ENCODE results near the gene ID2. TPM values are rescaled to one million over a fixed set of nuclear protein-coding genes. Genes with fewer than 3 reads are reported as not detected.

Gene ID2
- polyA plus RNA-seq, 2 donors, result 12.7 to 23.1 TPM

DNA sequence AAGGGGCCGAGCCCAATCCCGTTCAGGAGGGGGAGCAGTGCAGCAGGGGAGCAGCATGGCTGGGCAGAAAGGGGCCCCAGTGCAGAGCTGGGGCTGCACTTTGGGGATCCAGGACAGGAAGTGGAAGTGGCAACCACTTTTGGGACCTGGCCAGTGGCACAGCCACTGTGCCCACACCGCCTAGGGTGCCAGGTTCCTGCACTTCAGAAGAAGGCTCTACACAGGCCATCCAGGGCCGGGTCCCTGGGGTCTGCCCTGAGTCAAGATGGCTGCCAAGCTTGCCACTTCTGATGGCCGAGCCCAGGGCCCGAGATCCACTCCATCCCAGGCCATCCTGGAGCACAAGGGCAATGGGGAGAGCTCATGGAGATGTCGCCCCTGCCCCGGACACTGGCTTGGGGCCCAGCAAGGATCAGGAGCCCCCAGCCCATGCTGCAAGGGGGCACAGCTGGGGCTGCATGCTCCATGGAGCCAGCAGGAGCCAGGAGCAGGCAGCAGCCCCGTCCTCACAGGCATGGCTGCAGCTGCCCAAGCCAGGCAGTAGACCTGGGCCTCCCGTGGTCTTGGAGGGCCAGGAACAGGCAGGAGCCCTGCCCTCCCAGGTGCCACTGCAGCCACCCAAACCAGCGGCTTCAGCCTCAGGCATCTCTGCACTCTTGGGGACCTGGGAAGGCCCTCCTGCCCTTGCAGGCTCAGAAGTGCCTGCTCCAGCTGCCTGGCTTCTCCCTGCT, 35.0 kb upstream of the ID2 start:
- H3K27me3 ChIP-seq (ENCODE audit: control insufficient read depth in 1 of 2, insufficient read depth in 2 of 2, low read length in 2 of 2), result no peaks in the 10 kb centered on the region
- H3K36me3 ChIP-seq (ENCODE audit: control insufficient read depth in 2 of 2, insufficient read depth in 2 of 2, low read length in 1 of 2), result no peaks in the 10 kb centered on the region
- WGBS, 2 donors, result 94 to 95% methylated on average over 11 of the region's 11 CpGs

DNA sequence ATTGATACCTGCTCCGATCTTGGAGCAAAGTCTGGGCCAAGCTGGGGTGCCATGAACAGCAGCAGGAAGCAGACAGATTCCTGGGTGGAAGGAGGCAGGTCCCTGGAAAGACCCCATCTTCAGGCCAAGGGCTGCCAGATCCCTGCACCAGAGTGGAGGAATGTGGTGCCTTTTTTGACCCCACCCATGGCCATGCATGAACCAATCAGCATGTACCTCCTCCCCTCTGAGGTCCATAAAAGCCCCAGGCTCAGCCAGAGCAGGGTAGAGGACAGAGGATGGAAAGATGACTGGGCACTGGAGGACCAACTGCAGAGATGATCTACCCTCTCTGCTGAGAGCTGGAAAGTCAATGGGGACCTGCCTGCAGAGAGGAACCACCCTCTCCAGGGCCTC, 34.4 kb upstream of the ID2 start:
- WGBS, 2 donors, result 99 to 100% methylated on average over 1 of the region's 1 CpG
- Histone ChIP-seq H3K4me1 (ENCODE audit: control insufficient read depth in 2 of 2, insufficient read depth in 2 of 2, low read length in 1 of 2) (peaks cover 0 to 4% of the 10 kb centered on the region in 2 donors), H3K36me3 (ENCODE audit: control insufficient read depth in 2 of 2, insufficient read depth in 2 of 2, low read length in 1 of 2) (no peaks in the 10 kb centered on the region), H3K27me3 (ENCODE audit: control insufficient read depth in 1 of 2, insufficient read depth in 2 of 2, low read length in 2 of 2) (no peaks in the 10 kb centered on the region), H3K27ac (ENCODE audit: low read depth in 2 of 2, low read length in 1 of 2) (no peak overlapping the region), H3K4me3 (ENCODE audit: low read depth in 1 of 2, low read length in 2 of 2) (no peak overlapping the region), H3K9me3 (ENCODE audit: control insufficient read depth in 2 of 2, insufficient read depth in 1 of 2, low read depth in 1 of 2, low read length in 1 of 2) (peaks cover 0 to 3% of the 10 kb centered on the region in 2 donors)

More for the DNA sequence above, 35.0 kb upstream of the ID2 start:
- Histone ChIP-seq H3K27ac (ENCODE audit: low read depth in 2 of 2, low read length in 1 of 2) (no peak overlapping the region), H3K9me3 (ENCODE audit: control insufficient read depth in 2 of 2, insufficient read depth in 1 of 2, low read depth in 1 of 2, low read length in 1 of 2) (peaks cover 0 to 3% of the 10 kb centered on the region in 2 donors), H3K4me3 (ENCODE audit: low read depth in 1 of 2, low read length in 2 of 2) (no peak overlapping the region), H3K4me1 (ENCODE audit: control insufficient read depth in 2 of 2, insufficient read depth in 2 of 2, low read length in 1 of 2) (peaks cover 0 to 4% of the 10 kb centered on the region in 2 donors)

DNA sequence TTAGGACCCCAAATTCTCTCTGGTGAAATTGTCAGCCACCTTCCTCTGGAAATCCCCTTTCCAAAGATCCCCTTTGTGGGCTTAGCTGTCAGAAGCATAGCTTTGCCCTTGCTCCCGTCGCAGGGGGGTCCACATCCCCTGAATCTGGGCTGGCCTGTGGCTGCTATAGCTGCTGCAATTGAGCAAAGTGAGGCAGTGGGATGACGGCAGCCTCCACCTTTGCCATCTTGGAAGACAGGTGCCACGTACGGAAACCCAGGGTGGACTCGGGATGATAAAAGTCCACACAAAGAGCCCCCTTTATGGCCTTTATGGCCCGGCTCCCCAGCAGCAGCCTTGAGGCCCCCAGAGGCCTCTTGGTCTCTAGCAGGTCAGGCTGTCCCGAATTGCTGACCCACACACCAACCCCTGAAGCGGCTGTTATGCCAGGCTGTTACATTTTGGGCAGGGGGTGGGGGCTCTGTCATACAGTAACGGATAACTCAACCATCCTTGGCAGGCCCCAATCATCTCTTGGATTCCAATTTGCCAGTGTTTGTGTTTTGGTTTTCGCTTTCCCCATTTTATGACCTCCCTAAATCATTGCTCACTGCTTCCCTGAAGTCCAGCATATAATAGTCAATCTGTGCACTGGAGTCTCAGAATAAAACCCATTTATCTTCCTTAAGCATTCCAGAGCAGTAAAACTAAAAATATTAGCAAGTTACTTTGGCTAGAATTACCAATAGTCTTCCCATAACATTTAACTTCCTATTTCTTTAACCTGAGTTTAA, 33.2 kb upstream of the ID2 start:
- Histone ChIP-seq H3K36me3 (ENCODE audit: control insufficient read depth in 2 of 2, insufficient read depth in 2 of 2, low read length in 1 of 2) (no peaks in the 10 kb centered on the region), H3K27ac (ENCODE audit: low read depth in 2 of 2, low read length in 1 of 2) (no peak overlapping the region), H3K4me1 (ENCODE audit: control insufficient read depth in 2 of 2, insufficient read depth in 2 of 2, low read length in 1 of 2) (peaks cover 0 to 4% of the 10 kb centered on the region in 2 donors), H3K4me3 (ENCODE audit: low read depth in 1 of 2, low read length in 2 of 2) (no peak overlapping the region), H3K27me3 (ENCODE audit: control insufficient read depth in 1 of 2, insufficient read depth in 2 of 2, low read length in 2 of 2) (no peaks in the 10 kb centered on the region), H3K9me3 (ENCODE audit: control insufficient read depth in 2 of 2, insufficient read depth in 1 of 2, low read depth in 1 of 2, low read length in 1 of 2) (peaks cover 0 to 3% of the 10 kb centered on the region in 2 donors)
- 92 to 96% methylated on average over 11 of the region's 11 CpGs for WGBS, 2 donors

DNA sequence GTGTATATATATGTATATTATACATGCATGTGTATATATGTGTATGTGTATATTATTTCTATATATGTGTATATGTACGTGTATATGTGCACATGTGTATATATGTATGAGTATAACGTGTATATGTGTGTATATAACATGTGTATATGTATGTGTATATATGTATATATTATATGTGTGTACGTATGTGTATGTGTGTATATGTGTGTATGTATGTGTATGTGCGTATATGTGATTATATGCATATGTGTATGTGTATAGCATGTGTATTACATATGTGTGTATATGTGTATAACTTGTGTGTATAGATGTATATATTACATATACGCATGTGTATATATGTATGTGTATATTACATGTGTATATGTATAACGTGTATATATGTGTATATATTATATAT, 32.1 kb upstream of the ID2 start:
- WGBS, 2 donors, result 83 to 89% methylated on average over 6 of the region's 6 CpGs
- H3K27ac ChIP-seq (ENCODE audit: low read depth in 2 of 2, low read length in 1 of 2), result no peak overlapping the region
- peaks cover 0 to 3% of the 10 kb centered on the region in 2 donors for H3K9me3 ChIP-seq (ENCODE audit: control insufficient read depth in 2 of 2, insufficient read depth in 1 of 2, low read depth in 1 of 2, low read length in 1 of 2)
- peaks cover 0 to 4% of the 10 kb centered on the region in 2 donors for H3K4me1 ChIP-seq (ENCODE audit: control insufficient read depth in 2 of 2, insufficient read depth in 2 of 2, low read length in 1 of 2)
- H3K27me3 ChIP-seq (ENCODE audit: control insufficient read depth in 1 of 2, insufficient read depth in 2 of 2, low read length in 2 of 2), result no peaks in the 10 kb centered on the region
- no peak overlapping the region for H3K4me3 ChIP-seq (ENCODE audit: low read depth in 1 of 2, low read length in 2 of 2)
- no peaks in the 10 kb centered on the region for H3K36me3 ChIP-seq (ENCODE audit: control insufficient read depth in 2 of 2, insufficient read depth in 2 of 2, low read length in 1 of 2)

DNA sequence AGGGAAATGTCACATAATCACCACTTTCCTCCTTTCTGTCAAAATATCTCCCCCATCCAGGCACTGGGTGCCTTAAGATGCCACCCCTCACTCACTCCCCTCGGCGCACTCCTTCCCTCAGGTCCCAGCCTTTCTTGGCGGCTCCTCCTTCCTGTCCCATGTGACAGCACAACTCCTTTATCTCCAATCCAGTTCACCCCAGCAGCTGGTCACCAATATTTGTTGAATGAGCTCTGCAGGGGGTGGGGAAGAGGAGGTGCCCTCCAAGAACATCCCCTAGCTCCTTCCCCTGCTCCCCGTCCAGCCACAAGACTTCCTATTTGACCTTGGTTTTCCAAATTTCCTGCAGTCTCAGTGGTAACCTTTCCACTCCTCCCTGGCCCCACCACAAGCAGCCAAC, 31.6 kb upstream of the ID2 start:
- Histone ChIP-seq H3K9me3 (ENCODE audit: control insufficient read depth in 2 of 2, insufficient read depth in 1 of 2, low read depth in 1 of 2, low read length in 1 of 2) (peaks cover 0 to 3% of the 10 kb centered on the region in 2 donors), H3K27ac (ENCODE audit: low read depth in 2 of 2, low read length in 1 of 2) (no peak overlapping the region), H3K4me3 (ENCODE audit: low read depth in 1 of 2, low read length in 2 of 2) (no peak overlapping the region), H3K36me3 (ENCODE audit: control insufficient read depth in 2 of 2, insufficient read depth in 2 of 2, low read length in 1 of 2) (no peaks in the 10 kb centered on the region), H3K4me1 (ENCODE audit: control insufficient read depth in 2 of 2, insufficient read depth in 2 of 2, low read length in 1 of 2) (peaks cover 0 to 4% of the 10 kb centered on the region in 2 donors), H3K27me3 (ENCODE audit: control insufficient read depth in 1 of 2, insufficient read depth in 2 of 2, low read length in 2 of 2) (no peaks in the 10 kb centered on the region)
- 93 to 96% methylated on average over 4 of the region's 4 CpGs for WGBS, 2 donors

DNA sequence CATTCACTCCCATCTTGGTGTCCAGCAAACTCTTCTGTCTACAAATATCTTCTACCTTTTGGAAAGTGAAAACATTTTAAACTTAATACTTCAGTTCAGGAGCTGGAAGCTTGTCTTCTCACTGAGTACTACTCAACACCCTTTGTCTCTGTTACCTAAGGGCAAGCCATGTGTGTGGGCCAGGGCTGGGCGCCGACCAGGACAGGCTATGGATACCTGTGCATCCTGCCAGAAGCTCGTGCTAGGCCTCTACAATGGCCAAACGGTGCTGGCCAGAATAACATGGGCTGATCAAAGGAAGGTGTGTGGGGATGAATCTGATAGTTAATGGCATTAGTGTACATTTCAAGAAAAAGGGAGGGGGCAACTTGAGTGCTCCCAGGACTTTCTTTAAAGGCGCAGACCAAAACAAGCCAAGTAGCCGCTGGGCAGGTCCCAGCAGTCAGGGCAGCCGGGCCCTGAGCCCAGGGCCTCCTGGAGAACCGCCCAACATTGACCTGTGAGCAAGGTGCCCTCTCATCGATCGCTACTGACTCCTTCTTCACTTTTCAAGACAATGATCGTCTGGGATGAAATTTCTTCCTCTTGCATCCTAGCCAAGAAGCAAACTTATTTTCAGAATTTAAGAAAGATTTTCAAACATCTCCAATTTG, 29.0 kb upstream of the ID2 start:
- Histone ChIP-seq H3K4me1 (ENCODE audit: control insufficient read depth in 2 of 2, insufficient read depth in 2 of 2, low read length in 1 of 2) (no peaks in the 10 kb centered on the region), H3K4me3 (ENCODE audit: low read depth in 1 of 2, low read length in 2 of 2) (no peak overlapping the region), H3K9me3 (ENCODE audit: control insufficient read depth in 2 of 2, insufficient read depth in 1 of 2, low read depth in 1 of 2, low read length in 1 of 2) (no peaks in the 10 kb centered on the region), H3K27me3 (ENCODE audit: control insufficient read depth in 1 of 2, insufficient read depth in 2 of 2, low read length in 2 of 2) (no peaks in the 10 kb centered on the region), H3K27ac (ENCODE audit: low read depth in 2 of 2, low read length in 1 of 2) (no peak overlapping the region), H3K36me3 (ENCODE audit: control insufficient read depth in 2 of 2, insufficient read depth in 2 of 2, low read length in 1 of 2) (no peaks in the 10 kb centered on the region)
- WGBS, 2 donors, result 85 to 86% methylated on average over 11 of the region's 11 CpGs

DNA sequence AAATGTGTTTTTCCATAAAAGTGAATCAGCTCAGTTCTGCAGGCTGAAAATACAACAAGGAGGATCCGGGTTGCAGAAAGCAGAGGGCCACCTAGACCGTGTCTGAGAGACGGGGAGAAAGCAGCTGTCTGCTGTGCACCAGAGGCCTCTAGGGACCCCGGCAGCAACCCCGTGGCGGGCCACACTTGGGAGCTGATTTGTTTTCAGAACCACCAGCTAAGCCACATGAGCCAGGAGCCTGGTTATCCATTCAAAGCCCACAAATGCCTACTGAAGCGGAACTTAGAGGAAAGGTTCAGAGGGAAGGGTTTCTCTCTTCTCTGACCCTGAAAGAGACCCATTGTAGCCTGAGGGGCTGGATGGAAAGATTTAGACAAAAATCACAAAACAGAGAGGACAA, 28.4 kb upstream of the ID2 start:
- Histone ChIP-seq H3K4me1 (ENCODE audit: control insufficient read depth in 2 of 2, insufficient read depth in 2 of 2, low read length in 1 of 2) (no peaks in the 10 kb centered on the region), H3K27ac (ENCODE audit: low read depth in 2 of 2, low read length in 1 of 2) (no peak overlapping the region), H3K9me3 (ENCODE audit: control insufficient read depth in 2 of 2, insufficient read depth in 1 of 2, low read depth in 1 of 2, low read length in 1 of 2) (no peaks in the 10 kb centered on the region), H3K27me3 (ENCODE audit: control insufficient read depth in 1 of 2, insufficient read depth in 2 of 2, low read length in 2 of 2) (no peaks in the 10 kb centered on the region), H3K4me3 (ENCODE audit: low read depth in 1 of 2, low read length in 2 of 2) (no peak overlapping the region), H3K36me3 (ENCODE audit: control insufficient read depth in 2 of 2, insufficient read depth in 2 of 2, low read length in 1 of 2) (no peaks in the 10 kb centered on the region)
- WGBS, 2 donors, result 84 to 87% methylated on average over 7 of the region's 7 CpGs

DNA sequence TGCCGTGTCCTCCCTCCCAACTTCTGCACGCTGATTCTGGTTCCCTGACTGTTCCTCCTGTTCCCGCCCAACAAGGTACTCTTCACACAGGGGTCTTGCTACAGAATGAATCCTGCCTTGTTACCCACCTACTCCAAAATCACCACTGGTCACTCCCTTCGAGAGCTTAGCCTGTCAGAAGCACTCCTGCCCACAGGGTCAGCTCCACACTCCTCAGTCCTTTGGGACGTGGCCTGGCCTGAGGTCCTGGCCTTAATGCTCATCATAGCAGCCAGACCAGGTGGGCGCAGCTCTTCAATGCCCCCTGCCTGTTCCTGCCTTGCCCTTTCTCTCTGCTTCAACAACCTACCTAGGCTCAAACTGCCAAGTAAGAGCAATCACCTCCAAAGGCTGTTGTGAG, 27.8 kb upstream of the ID2 start:
- Histone ChIP-seq H3K4me1 (ENCODE audit: control insufficient read depth in 2 of 2, insufficient read depth in 2 of 2, low read length in 1 of 2) (no peaks in the 10 kb centered on the region), H3K27me3 (ENCODE audit: control insufficient read depth in 1 of 2, insufficient read depth in 2 of 2, low read length in 2 of 2) (no peaks in the 10 kb centered on the region), H3K36me3 (ENCODE audit: control insufficient read depth in 2 of 2, insufficient read depth in 2 of 2, low read length in 1 of 2) (no peaks in the 10 kb centered on the region), H3K27ac (ENCODE audit: low read depth in 2 of 2, low read length in 1 of 2) (no peak overlapping the region), H3K4me3 (ENCODE audit: low read depth in 1 of 2, low read length in 2 of 2) (no peak overlapping the region), H3K9me3 (ENCODE audit: control insufficient read depth in 2 of 2, insufficient read depth in 1 of 2, low read depth in 1 of 2, low read length in 1 of 2) (no peaks in the 10 kb centered on the region)
- 91 to 98% methylated on average over 6 of the region's 6 CpGs for WGBS, 2 donors

DNA sequence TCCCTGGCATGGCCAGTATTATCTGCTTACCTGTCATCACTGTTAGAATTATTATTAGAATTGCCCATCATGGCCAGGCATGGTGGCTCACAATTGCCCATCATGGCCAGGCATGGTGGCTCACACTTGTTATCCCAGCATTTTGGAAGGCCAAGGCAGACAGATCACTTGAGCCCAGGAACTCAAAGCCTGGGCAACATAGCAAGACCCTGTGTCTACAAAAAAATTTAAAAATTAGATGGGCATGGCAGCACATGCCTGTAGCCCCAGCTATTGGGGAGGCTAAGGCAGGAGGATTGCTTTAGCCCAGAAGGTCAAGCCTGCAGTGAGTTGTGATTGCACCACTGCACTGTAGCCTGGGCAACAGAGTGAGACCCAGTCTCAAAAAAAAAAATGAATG, 27.4 kb upstream of the ID2 start:
- no peaks in the 10 kb centered on the region for H3K9me3 ChIP-seq (ENCODE audit: control insufficient read depth in 2 of 2, insufficient read depth in 1 of 2, low read depth in 1 of 2, low read length in 1 of 2)
- no peak overlapping the region for H3K27ac ChIP-seq (ENCODE audit: low read depth in 2 of 2, low read length in 1 of 2)
- H3K36me3 ChIP-seq (ENCODE audit: control insufficient read depth in 2 of 2, insufficient read depth in 2 of 2, low read length in 1 of 2), result no peaks in the 10 kb centered on the region

More for the DNA sequence above, 27.4 kb upstream of the ID2 start:
- H3K4me1 ChIP-seq (ENCODE audit: control insufficient read depth in 2 of 2, insufficient read depth in 2 of 2, low read length in 1 of 2), result no peaks in the 10 kb centered on the region
- H3K4me3 ChIP-seq (ENCODE audit: low read depth in 1 of 2, low read length in 2 of 2), result no peak overlapping the region
- no peaks in the 10 kb centered on the region for H3K27me3 ChIP-seq (ENCODE audit: control insufficient read depth in 1 of 2, insufficient read depth in 2 of 2, low read length in 2 of 2)

Data from esophagus (tissue), 2 donors.